GM12878 (cell line): ENCODE results near the gene INAFM1. TPM values are rescaled to one million over a fixed set of nuclear protein-coding genes. Genes with fewer than 3 reads are reported as not detected.

ENCODE experiments used
- BACH1 ChIP-seq: fragments of 450-650 bp; IDR thresholded peaks from 2 replicates; pipeline ENCODE4 v1.6.1; 2017; ENCODE audit warnings: mild to moderate bottlenecking, borderline replicate concordance
- CHD2 ChIP-seq: IDR thresholded peaks from 2 replicates; pipeline ENCODE4 v1.6.1; 2011; ENCODE audit warnings: low read depth, low read length, improper control_type of control experiment, borderline replicate concordance
- CREB1 ChIP-seq: IDR thresholded peaks from 2 replicates; pipeline ENCODE4 v1.6.1; 2012; ENCODE audit warnings: low read depth, mild to moderate bottlenecking, inconsistent platforms
- CTCF ChIP-seq, 3 experiments: IDR thresholded peaks in 2 of 3; conservative IDR thresholded peaks in 1 of 3; 2 replicates each; pipeline ENCODE4 v1.5.1; 2011; ENCODE audit warnings: low read depth in 3 of 3, low read length in 3 of 3, mild to moderate bottlenecking in 3 of 3, control low read depth in 2 of 3, moderate library complexity in 2 of 3, inconsistent platforms in 1 of 3, mixed read lengths in 1 of 3; ENCODE audit not compliant: control insufficient read depth in 2 of 3, insufficient read depth in 1 of 3; ENCODE audit errors: extremely low read depth in 1 of 3
- EED ChIP-seq: sonication (generic); IDR thresholded peaks from 2 replicates; pipeline ENCODE4 v1.6.1; 2016; ENCODE audit warnings: antibody characterized with exemption, low read depth
- IKZF1 ChIP-seq: fragments of 450-650 bp; conservative IDR thresholded peaks from 2 replicates; pipeline ENCODE4 v1.6.1; 2017; ENCODE audit warnings: antibody characterized with exemption, mild to moderate bottlenecking
- JUND ChIP-seq: IDR thresholded peaks from 2 replicates; pipeline ENCODE4 v1.6.1; 2012; ENCODE audit warnings: low read depth, mild to moderate bottlenecking, low read length, improper control_type of control experiment, moderate library complexity
- KLF5 ChIP-seq: fragments of 450-650 bp; IDR thresholded peaks from 2 replicates; pipeline ENCODE4 v1.6.1; 2014; ENCODE audit warnings: mild to moderate bottlenecking; ENCODE audit not compliant: partially characterized antibody
- MTA3 ChIP-seq: IDR thresholded peaks from 2 replicates; pipeline ENCODE4 v1.6.1; 2012; ENCODE audit warnings: low read length, inconsistent platforms, borderline replicate concordance
- PKNOX1 ChIP-seq: fragments of 450-650 bp; IDR thresholded peaks from 2 replicates; pipeline ENCODE4 v1.6.1; 2016; ENCODE audit warnings: mild to moderate bottlenecking
- RFX5 ChIP-seq: IDR thresholded peaks from 2 replicates; pipeline ENCODE4 v1.6.1; 2011; ENCODE audit warnings: low read depth, low read length, improper control_type of control experiment
- SRF ChIP-seq, 2 experiments: IDR thresholded peaks; 2 replicates each; pipeline ENCODE4 v1.6.1; 2011; ENCODE audit warnings: low read depth in 2 of 2, low read length in 2 of 2, mild to moderate bottlenecking in 1 of 2, moderate library complexity in 1 of 2
- SUZ12 ChIP-seq: fragments of 200-600 bp; sonication (generic); IDR thresholded peaks from one replicate; pipeline ENCODE4 v1.6.1; 2018; ENCODE audit warnings: antibody characterized with exemption, mild to moderate bottlenecking; ENCODE audit not compliant: unreplicated experiment
- TCF7 ChIP-seq: IDR thresholded peaks from 2 replicates; pipeline ENCODE4 v1.6.1; 2014; ENCODE audit warnings: antibody characterized with exemption, borderline replicate concordance
- ZBED1 ChIP-seq: IDR thresholded peaks from 2 replicates; pipeline ENCODE4 v1.6.1; 2016; ENCODE audit warnings: borderline replicate concordance
- polyA plus RNA-seq, 11 experiments: library from polyadenylated mRNA; depleted of rRNA in 4 of 11; unstranded in 6 of 11; stranded (reverse) in 5 of 11; fragments of >200 nt; fragmentation: Nextera tagmentation in 4 of 11; fragmentation: Illumina TruSeq in 1 of 11; extraction: Ambion mirVana in 4 of 11; extraction: Trizol in 1 of 11; gene quantifications; 1 replicate in 1 of 11; 2 replicates in 10 of 11; pipeline versions ENCODE4 v1.2.1 to v1.2.3, GENCODE V29; 2011 to 2016; ENCODE audit warnings: inconsistent platforms in 2 of 11, missing spikeins in 2 of 11, low read depth in 1 of 11
- total RNA-seq, 4 experiments: library from RNA; depleted of rRNA in 3 of 4; stranded (reverse); fragments of >200 nt in 3 of 4; fragmentation: Illumina TruSeq in 1 of 4; extraction: Trizol in 1 of 4; gene quantifications; 2 replicates each; pipeline versions ENCODE4 v1.2.1 to v1.2.3, GENCODE V29; 2013 to 2021

Gene INAFM1
- total and polyA plus RNA-seq, 10 of the 15 experiments (the other 5 are each of a cell fraction or from before 2014, with no cell fraction given) = 0.57 to 6.8 (median 1.1) TPM; not detected in 1

- no peak for TF ChIP-seq JUND
- TF ChIP-seq SRF (IDR thresholded peaks at IDR 0.05; ENCODE audit: low read depth in 2 of 2, low read length in 2 of 2) = no peak
- no peak for TF ChIP-seq KLF5
- TF ChIP-seq CHD2 = no peak
- TF ChIP-seq MTA3 = no peak
- no peak for TF ChIP-seq CREB1
- no peak for TF ChIP-seq TCF7
- no peak for TF ChIP-seq BACH1
- no peak for TF ChIP-seq ZBED1
- peak in 1 of 3 experiments; percentile 33; a peak in 2 of 6 replicates for TF ChIP-seq CTCF (IDR thresholded peaks at IDR 0.05 in 2 of 3, conservative IDR thresholded peaks at IDR 0.05 in 1 of 3; ENCODE audit: control insufficient read depth in 2 of 3, extremely low read depth in 1 of 3, insufficient read depth in 1 of 3, low read depth in 3 of 3, low read length in 3 of 3)
- no peak for TF ChIP-seq EED
- peak; percentile 50; the same call in 1 of the 2 replicates for TF ChIP-seq IKZF1
- no peak for TF ChIP-seq SUZ12
- no peak for TF ChIP-seq RFX5
- no peak for TF ChIP-seq PKNOX1
Measured at GRCh38 chr19:47309608-47310007, 34.9 kb downstream of the INAFM1 start, which contains the start of gene C5AR1 (continued).
